Heart left ventricle (tissue), 13 donors: Measurements from ENCODE around the gene PCSK4.

Experiments
- POLR2A ChIP-seq, 2 donors: fragments of 450-650 bp; IDR thresholded peaks; one replicate each; pipeline ENCODE4 v1.6.1; 2017; ENCODE audit warnings: antibody characterized with exemption in 2 of 2, mild to moderate bottlenecking in 2 of 2, moderate library complexity in 2 of 2
- TF ChIP-seq, protein P1 (sequence below), 12 donors: fragments of 200-600 bp; sonication (generic) in 4 of 12; IDR thresholded peaks; one replicate each; pipeline versions ENCODE4 v1.5.0 to v1.8.0; 2018 to 2022; ENCODE audit warnings: antibody characterized with exemption in 12 of 12, mild to moderate bottlenecking in 5 of 12
- donor health status: ischemic (EF 13 %, LVEDD 7.1; RV severe dilation, severe dysfunction).
- donor health status: DM: no; HTN: yes; CAD: no.
- donor health status: DM: no; HTN: no; CAD: no.
- donor health status: ischemic (EF 25% LVEDD 6.9; RV normal size, moderate dysfunction).
- donor health status: ischemic (EF 25% LVEDD 5.7; RV mildly dilated, moderate dysfunction).
- donor health status: ischemic (EF 35%, LVEDD 5.7; RV mildly dilated, moderate dysfunction).
- donor health status: nonischemic (EF 11% LVEDD 7.7; RV severe dilation, severe dysfunction).
- donor health status: DM: yes; HTN: yes; CAD: no.
- donor health status: PGD.
- donor health status: ischemic (EF 29% LVEDD 5.4; RV normal size, mild dysfunction).
- donor health status: nonischemic (EF 23%, LVEDD 6.1; RV moderate dilation, normal function).

GRCh38 chr19:1534972-1535371 is 44.8 kb upstream of the PCSK4 start:
- TF ChIP-seq, protein P1, sequence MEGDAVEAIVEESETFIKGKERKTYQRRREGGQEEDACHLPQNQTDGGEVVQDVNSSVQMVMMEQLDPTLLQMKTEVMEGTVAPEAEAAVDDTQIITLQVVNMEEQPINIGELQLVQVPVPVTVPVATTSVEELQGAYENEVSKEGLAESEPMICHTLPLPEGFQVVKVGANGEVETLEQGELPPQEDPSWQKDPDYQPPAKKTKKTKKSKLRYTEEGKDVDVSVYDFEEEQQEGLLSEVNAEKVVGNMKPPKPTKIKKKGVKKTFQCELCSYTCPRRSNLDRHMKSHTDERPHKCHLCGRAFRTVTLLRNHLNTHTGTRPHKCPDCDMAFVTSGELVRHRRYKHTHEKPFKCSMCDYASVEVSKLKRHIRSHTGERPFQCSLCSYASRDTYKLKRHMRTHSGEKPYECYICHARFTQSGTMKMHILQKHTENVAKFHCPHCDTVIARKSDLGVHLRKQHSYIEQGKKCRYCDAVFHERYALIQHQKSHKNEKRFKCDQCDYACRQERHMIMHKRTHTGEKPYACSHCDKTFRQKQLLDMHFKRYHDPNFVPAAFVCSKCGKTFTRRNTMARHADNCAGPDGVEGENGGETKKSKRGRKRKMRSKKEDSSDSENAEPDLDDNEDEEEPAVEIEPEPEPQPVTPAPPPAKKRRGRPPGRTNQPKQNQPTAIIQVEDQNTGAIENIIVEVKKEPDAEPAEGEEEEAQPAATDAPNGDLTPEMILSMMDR (IDR thresholded peaks at IDR 0.05), result no peak
- no peak for TF ChIP-seq POLR2A (IDR thresholded peaks at IDR 0.05)
